H1 (cell line): ENCODE results near the gene RPA4. TPM values are rescaled to one million over a fixed set of nuclear protein-coding genes. Genes with fewer than 3 reads are reported as not detected.

Experiments used
- CTCF ChIA-PET: fragments of 300-600 bp; sonication (Branson Sonifier 250); formaldehyde crosslinking; loops from one replicate; lab custom pipeline; 2021; ENCODE audit not compliant: partially characterized antibody; lab: Charles Lee
- POLR2A ChIA-PET: fragments of 300-600 bp; sonication (Branson Sonifier 250); formaldehyde crosslinking; loops from one replicate; lab custom pipeline; 2021; ENCODE audit warnings: inconsistent platforms; ENCODE audit not compliant: partially characterized antibody; lab: Charles Lee
- DNase-seq, 2 experiments: peaks; one replicate each; pipeline versions ENCODE4 v3.0.0 to v3.0.0-alpha.2; 2010 to 2022; ENCODE audit warnings: low spot score in 2 of 2, low read depth in 1 of 2, mixed read lengths in 1 of 2
- FAIRE-seq: peaks from 2 replicates; lab custom pipeline; 2011; peaks lifted over from hg19 to GRCh38; lab: Jason Lieb, UNC
- H2AFZ ChIP-seq: 2 replicates; pipeline ENCODE4 v1.8.1; 2012; ENCODE audit warnings: low read length, inconsistent platforms
- H2AK5ac ChIP-seq: 2 replicates; pipeline ENCODE4 v1.6.1; 2013; ENCODE audit warnings: low read depth, low read length
- H2BK120ac ChIP-seq: replicated peaks from 2 replicates; pipeline ENCODE3; 2013; ENCODE audit warnings: low read depth, low read length, inconsistent platforms
- H2BK12ac ChIP-seq: 2 replicates; pipeline ENCODE4 v1.6.1; 2013; ENCODE audit warnings: low read depth, low read length
- H2BK15ac ChIP-seq: 2 replicates; pipeline ENCODE4 v1.6.1; 2013; ENCODE audit warnings: low read length
- H2BK20ac ChIP-seq: 2 replicates; pipeline ENCODE4 v1.6.1; 2013; ENCODE audit warnings: low read length
- H2BK5ac ChIP-seq: 2 replicates; pipeline ENCODE4 v1.6.1; 2013; ENCODE audit warnings: low read depth, low read length
- H3K14ac ChIP-seq: 2 replicates; pipeline ENCODE4 v1.6.1; 2013; ENCODE audit warnings: inconsistent platforms; ENCODE audit not compliant: insufficient read length
- H3K18ac ChIP-seq: 2 replicates; pipeline ENCODE4 v1.6.1; 2013; ENCODE audit warnings: low read length; ENCODE audit errors: extremely low read depth
- H3K23ac ChIP-seq: 2 replicates; pipeline ENCODE4 v1.6.1; 2013; ENCODE audit warnings: inconsistent platforms; ENCODE audit not compliant: insufficient read length
- H3K23me2 ChIP-seq: 2 replicates; pipeline ENCODE4 v1.6.1; 2013; ENCODE audit warnings: low read depth, low read length
- H3K27ac ChIP-seq: 2 replicates; pipeline ENCODE4 v1.6.1; 2011; ENCODE audit warnings: low read depth, low read length, inconsistent platforms
- H3K27me3 ChIP-seq, 4 experiments: replicated peaks in 1 of 4; 1 replicate in 1 of 4; 2 replicates in 3 of 4; pipeline versions ENCODE4 v1.6.1 to v1.8.1; 2011 to 2013; ENCODE audit warnings: low read length in 3 of 4, mild to moderate bottlenecking in 3 of 4, inconsistent platforms in 2 of 4, mixed read lengths in 2 of 4, moderate library complexity in 1 of 4; ENCODE audit not compliant: control insufficient read depth in 3 of 4, insufficient read depth in 3 of 4; ENCODE audit errors: extremely low read depth in 1 of 4
- H3K36me3 ChIP-seq, 4 experiments: 2 replicates each; pipeline versions ENCODE4 v1.6.1 to v1.8.1; 2011 to 2013; ENCODE audit warnings: mild to moderate bottlenecking in 4 of 4, low read length in 3 of 4, moderate library complexity in 2 of 4, control low read depth in 1 of 4, inconsistent platforms in 1 of 4; ENCODE audit not compliant: insufficient read depth in 4 of 4, control insufficient read depth in 2 of 4
- H3K4ac ChIP-seq: replicated peaks from 2 replicates; pipeline ENCODE3; 2013; ENCODE audit warnings: low read length, low read depth, mixed read lengths, inconsistent platforms; ENCODE audit not compliant: insufficient read length
- H3K4me1 ChIP-seq, 4 experiments: replicated peaks in 1 of 4; 1 replicate in 1 of 4; 2 replicates in 3 of 4; pipeline versions ENCODE4 v1.6.1 to v1.8.1; 2011 to 2013; ENCODE audit warnings: low read length in 3 of 4, inconsistent platforms in 2 of 4, mixed read lengths in 1 of 4; ENCODE audit not compliant: insufficient read depth in 4 of 4, control insufficient read depth in 3 of 4
- H3K4me2 ChIP-seq, 2 experiments: 2 replicates each; pipeline versions ENCODE4 v1.6.1 to v1.8.1; 2011 to 2013; ENCODE audit warnings: low read depth in 2 of 2, low read length in 2 of 2, control low read depth in 1 of 2, inconsistent platforms in 1 of 2, mild to moderate bottlenecking in 1 of 2; ENCODE audit not compliant: insufficient read depth in 1 of 2
- H3K4me3 ChIP-seq, 4 experiments: fragments of 200-600, 300-600 bp in 1 of 4; sonication (generic), shearing (Covaris generic), sonication (Bioruptor Twin) in 1 of 4; 2 replicates each; pipeline versions ENCODE4 v1.5.1 to v1.8.1; 2011 to 2016; ENCODE audit warnings: low read length in 4 of 4, low read depth in 3 of 4, control low read depth in 2 of 4, inconsistent platforms in 2 of 4, mild to moderate bottlenecking in 2 of 4, mixed read lengths in 1 of 4, moderate library complexity in 1 of 4; ENCODE audit not compliant: insufficient read depth in 2 of 4; ENCODE audit errors: extremely low read depth in 1 of 4
- H3K56ac ChIP-seq: replicated peaks from 2 replicates; pipeline ENCODE3; 2013; ENCODE audit warnings: low read depth, mild to moderate bottlenecking, mixed read lengths, low read length, inconsistent platforms; ENCODE audit not compliant: insufficient read length
- H3K79me1 ChIP-seq: 2 replicates; pipeline ENCODE4 v1.6.1; 2013; ENCODE audit warnings: low read depth, low read length, control low read depth
- H3K79me2 ChIP-seq, 2 experiments: 2 replicates each; pipeline versions ENCODE4 v1.6.1 to v1.8.1; 2012 to 2013; ENCODE audit warnings: low read length in 2 of 2, mild to moderate bottlenecking in 2 of 2, inconsistent platforms in 1 of 2; ENCODE audit not compliant: insufficient read depth in 2 of 2, control insufficient read depth in 1 of 2
- H3K9ac ChIP-seq, 4 experiments: replicated peaks in 1 of 4; 1 replicate in 1 of 4; 2 replicates in 3 of 4; pipeline versions ENCODE4 v1.6.1 to v1.8.1; 2011 to 2013; ENCODE audit warnings: low read depth in 3 of 4, low read length in 3 of 4, control low read depth in 2 of 4, mild to moderate bottlenecking in 2 of 4, moderate library complexity in 2 of 4, inconsistent platforms in 1 of 4; ENCODE audit errors: extremely low read depth in 1 of 4
- H3K9me3 ChIP-seq, 2 experiments: 2 replicates each; pipeline versions ENCODE4 v1.6.1 to v1.8.1; 2012 to 2013; ENCODE audit warnings: mild to moderate bottlenecking in 2 of 2, moderate library complexity in 2 of 2, control low read depth in 1 of 2, inconsistent platforms in 1 of 2, low read depth in 1 of 2, low read length in 1 of 2, mixed read lengths in 1 of 2; ENCODE audit not compliant: insufficient read depth in 2 of 2
- H4K20me1 ChIP-seq, 2 experiments: replicated peaks in 1 of 2; 2 replicates each; pipeline versions ENCODE3 to v1.8.1; 2011 to 2013; ENCODE audit warnings: inconsistent platforms in 2 of 2, low read length in 2 of 2, mild to moderate bottlenecking in 1 of 2; ENCODE audit not compliant: insufficient read depth in 2 of 2, control insufficient read depth in 1 of 2
- H4K5ac ChIP-seq: 2 replicates; pipeline ENCODE4 v1.6.1; 2013; ENCODE audit warnings: low read length, low read depth, mixed read lengths, inconsistent platforms; ENCODE audit not compliant: insufficient read length
- H4K8ac ChIP-seq: 2 replicates; pipeline ENCODE4 v1.8.0; 2013; ENCODE audit warnings: mild to moderate bottlenecking, moderate library complexity, low read length, inconsistent platforms; ENCODE audit not compliant: insufficient read depth; ENCODE audit errors: extremely low read depth
- H4K91ac ChIP-seq: replicated peaks from 2 replicates; pipeline ENCODE3; 2013; ENCODE audit warnings: low read length, mixed read lengths, inconsistent platforms; ENCODE audit not compliant: insufficient read length
- ATF3 ChIP-seq: IDR thresholded peaks from 2 replicates; pipeline ENCODE4 v1.6.1; 2011; ENCODE audit warnings: low read depth, mild to moderate bottlenecking, low read length; ENCODE audit not compliant: insufficient read depth
- CHD2 ChIP-seq: IDR thresholded peaks from 2 replicates; pipeline ENCODE4 v1.6.1; 2012; ENCODE audit warnings: low read length, improper control_type of control experiment
- CTBP2 ChIP-seq: IDR thresholded peaks from 2 replicates; pipeline ENCODE4 v1.7.0; 2011; ENCODE audit warnings: borderline replicate concordance, mild to moderate bottlenecking, moderate library complexity, mixed read lengths, low read length; ENCODE audit not compliant: insufficient read depth, insufficient read length
- FOSL1 ChIP-seq: IDR thresholded peaks from 2 replicates; pipeline ENCODE4 v1.6.1; 2011; ENCODE audit warnings: mild to moderate bottlenecking, low read depth, low read length, moderate library complexity; ENCODE audit not compliant: insufficient read depth
- JUN ChIP-seq: IDR thresholded peaks from 2 replicates; pipeline ENCODE4 v1.6.1; 2011; ENCODE audit warnings: low read depth, mild to moderate bottlenecking, improper control_type of control experiment, low read length
- JUND ChIP-seq: IDR thresholded peaks from 2 replicates; pipeline ENCODE4 v1.6.1; 2011; ENCODE audit warnings: mild to moderate bottlenecking, improper control_type of control experiment, low read length
- KDM5A ChIP-seq: fragments of 200-600 bp; IDR thresholded peaks from 2 replicates; pipeline ENCODE4 v1.7.1; 2012; ENCODE audit warnings: mild to moderate bottlenecking, low read length, inconsistent platforms, mixed read lengths
- NANOG ChIP-seq: IDR thresholded peaks from 2 replicates; pipeline ENCODE4 v1.6.1; 2011; ENCODE audit warnings: low read length, low read depth, mild to moderate bottlenecking, inconsistent platforms; ENCODE audit not compliant: insufficient read depth, poor library complexity, severe bottlenecking
- RAD21 ChIP-seq, 2 experiments: IDR thresholded peaks in 1 of 2; conservative IDR thresholded peaks in 1 of 2; 2 replicates each; pipeline ENCODE4 v1.6.1; 2011; ENCODE audit warnings: low read depth in 2 of 2, low read length in 2 of 2, improper control_type of control experiment in 1 of 2, inconsistent platforms in 1 of 2, mild to moderate bottlenecking in 1 of 2, moderate library complexity in 1 of 2
- SAP30 ChIP-seq: fragments of 300-600 bp; sonication (generic); IDR thresholded peaks from 2 replicates; pipeline ENCODE4 v1.7.1; 2012; ENCODE audit warnings: low read length, moderate library complexity, mild to moderate bottlenecking, inconsistent platforms; ENCODE audit not compliant: insufficient read depth, insufficient replicate concordance
- SIN3A ChIP-seq, 2 experiments: IDR thresholded peaks in 1 of 2; conservative IDR thresholded peaks in 1 of 2; 2 replicates each; pipeline ENCODE4 v1.6.1; 2011 to 2012; ENCODE audit warnings: low read length in 2 of 2, improper control_type of control experiment in 1 of 2, low read depth in 1 of 2, mild to moderate bottlenecking in 1 of 2
- SP1 ChIP-seq: IDR thresholded peaks from 2 replicates; pipeline ENCODE4 v1.6.1; 2011; ENCODE audit warnings: low read depth, low read length
- WGBS, 2 experiments: shearing (Covaris generic) in 1 of 2; methylation state at CpG; one replicate each; pipeline versions ENCODE4 v1.1.6 to v1.1.7; 2013 to 2015; ENCODE audit warnings: low lambda C conversion rate in 2 of 2, mixed read lengths in 2 of 2, inconsistent platforms in 1 of 2, low coverage in 1 of 2, missing lambda C conversion rate in 1 of 2; ENCODE audit not compliant: insufficient replicate concordance in 2 of 2, insufficient coverage in 1 of 2, insufficient read length in 1 of 2; ENCODE audit errors: extremely low coverage in 1 of 2, missing lambda C conversion rate in 1 of 2; 5-methylcytosine and 5-hydroxymethylcytosine counted together
- polyA plus RNA-seq, 7 experiments: library from polyadenylated mRNA; depleted of rRNA in 3 of 7; stranded (reverse) in 5 of 7; unstranded in 2 of 7; fragments of >200 nt in 5 of 7; fragments of 200-250 nt in 2 of 7; gene quantifications; 1 replicate in 5 of 7; 2 replicates in 1 of 7; 4 replicates in 1 of 7; pipeline versions ENCODE4 v1.2.1 to v1.2.3, GENCODE V29; 2011 to 2013; ENCODE audit warnings: missing spikeins in 2 of 7, mixed read lengths in 2 of 7
- total RNA-seq: library from RNA; stranded (reverse); fragmentation: NEBNext Ultra II Directional; extraction: Animal tissue kit (Norgen Biotek cat#: 25700); gene quantifications from 2 replicates; pipeline ENCODE4 v1.2.1, GENCODE V29; 2021

Gene RPA4
- total and polyA plus RNA-seq, 2 of the 8 experiments (the other 6 are each of a cell fraction or from before 2014, with no cell fraction given), result 0.17 to 0.24 TPM

DNA sequence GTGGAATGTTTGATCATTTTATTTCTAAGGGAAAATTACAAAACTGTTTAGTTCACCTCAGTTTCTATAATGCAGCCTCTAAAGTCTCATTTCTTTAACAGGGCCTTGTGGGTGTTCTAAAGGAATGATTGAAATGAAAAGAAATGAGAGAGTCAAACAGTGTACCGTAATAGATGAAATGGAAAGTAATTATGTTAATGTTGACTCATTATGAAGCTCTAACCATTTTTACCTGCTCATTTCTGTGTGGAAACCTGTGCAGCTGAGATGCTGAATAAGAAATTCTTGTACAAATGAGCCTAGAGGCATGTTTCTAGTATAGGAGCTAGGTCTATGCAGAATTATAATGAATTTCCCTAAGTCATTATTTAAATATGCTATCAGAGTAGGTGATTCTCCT is 45.2 kb upstream of the RPA4 start:
- Histone ChIP-seq H3K27me3 (no peaks in the 10 kb centered on the region), H4K91ac (no peak overlapping the region), H2BK120ac (no peak overlapping the region), H3K23ac (no peak overlapping the region), H3K79me1 (no peaks in the 10 kb centered on the region), H3K9me3 (no peaks in the 10 kb centered on the region), H3K9ac (no peak overlapping the region), H3K4me1 (peaks cover 0 to 11% (median 4%) of the 10 kb centered on the region in 4 experiments; a peak in 4 of 7 replicates), H2BK15ac (no peak overlapping the region), H3K79me2 (no peaks in the 10 kb centered on the region), H3K4ac (no peak overlapping the region), H3K14ac (no peak overlapping the region), H3K23me2 (no peaks in the 10 kb centered on the region), H2BK20ac (no peak overlapping the region), H3K4me3 (no peak overlapping the region), H3K27ac (no peak overlapping the region), H4K20me1 (no peaks in the 10 kb centered on the region), H3K36me3 (no peaks in the 10 kb centered on the region), H4K5ac (no peak overlapping the region), H2AFZ (no peak overlapping the region), H2BK5ac (no peak overlapping the region), H4K8ac (no peak overlapping the region), H3K18ac (no peak overlapping the region), H3K56ac (no peak overlapping the region), H3K4me2 (no peak overlapping the region), H2BK12ac (no peak overlapping the region), H2AK5ac (no peak overlapping the region)
- POLR2A ChIA-PET, result no interaction called here
- FAIRE-seq, result no peak
- WGBS, 2 experiments, result 0% methylated on average over 1 of the region's 1 CpG; no CpG with 5 or more reads in 1 of the 2 experiments
- CTCF ChIA-PET, result no interaction called here
- DNase-seq, result no peak
- TF ChIP-seq ATF3 (no peak), JUND (no peak), KDM5A (no peak), SIN3A (conservative IDR thresholded peaks at IDR 0.05 in 1 of 2, IDR thresholded peaks at IDR 0.05 in 1 of 2; ENCODE audit: low read depth in 1 of 2, low read length in 2 of 2) (no peak), CTBP2 (no peak), RAD21 (IDR thresholded peaks at IDR 0.05 in 1 of 2, conservative IDR thresholded peaks at IDR 0.05 in 1 of 2; ENCODE audit: low read depth in 2 of 2, low read length in 2 of 2) (no peak), FOSL1 (no peak), NANOG (no peak), SP1 (no peak), CHD2 (no peak), SAP30 (no peak), JUN (no peak)
